A673 (cell line): ENCODE results near the gene CDK12.

Source experiments
- EZH2 ChIP-seq: fragments of 200-600 bp; sonication (generic); IDR thresholded peaks from 2 replicates; pipeline ENCODE4 v1.6.1; 2017; ENCODE audit warnings: borderline replicate concordance, low read depth, mild to moderate bottlenecking, mixed read lengths, antibody characterized with exemption, low read length; ENCODE audit not compliant: poor library complexity, severe bottlenecking
- TF ChIP-seq, protein P1 (sequence below): fragments of 300-800, 200-600 bp; sonication (generic); conservative IDR thresholded peaks from 2 replicates; pipeline ENCODE4 v1.5.1; 2017; ENCODE audit warnings: low read depth, mild to moderate bottlenecking, antibody characterized with exemption, low read length, moderate library complexity, mixed read lengths

DNA sequence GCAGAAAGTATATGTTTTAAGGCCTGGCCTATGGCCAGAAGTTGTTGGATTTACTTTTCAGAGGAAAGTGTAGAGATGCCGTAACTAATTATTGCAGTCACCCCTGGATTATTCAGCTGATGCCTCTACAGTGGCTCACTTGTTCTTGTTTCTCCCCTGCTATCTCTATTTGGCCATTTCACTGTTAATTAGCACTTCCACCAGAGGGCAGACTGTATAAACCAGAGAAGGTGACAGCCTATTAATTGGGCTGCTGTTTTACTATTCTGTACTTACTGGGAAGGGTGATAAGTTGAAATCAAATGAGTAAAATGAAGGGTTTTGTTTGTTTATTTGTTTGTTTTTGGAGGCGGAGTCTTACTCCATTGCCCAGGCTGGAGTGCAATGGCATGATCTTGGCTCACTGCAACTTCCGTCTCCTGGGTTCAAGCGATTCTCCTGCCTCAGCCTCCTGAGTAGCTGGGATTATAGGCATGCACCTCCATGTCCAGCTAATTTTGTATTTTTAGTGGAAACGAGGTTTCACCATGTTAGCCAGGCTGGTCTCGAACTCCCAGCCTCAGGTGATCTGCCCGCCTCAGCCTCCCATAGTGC is 66.0 kb downstream of the CDK12 start:
- TF ChIP-seq, protein P1, sequence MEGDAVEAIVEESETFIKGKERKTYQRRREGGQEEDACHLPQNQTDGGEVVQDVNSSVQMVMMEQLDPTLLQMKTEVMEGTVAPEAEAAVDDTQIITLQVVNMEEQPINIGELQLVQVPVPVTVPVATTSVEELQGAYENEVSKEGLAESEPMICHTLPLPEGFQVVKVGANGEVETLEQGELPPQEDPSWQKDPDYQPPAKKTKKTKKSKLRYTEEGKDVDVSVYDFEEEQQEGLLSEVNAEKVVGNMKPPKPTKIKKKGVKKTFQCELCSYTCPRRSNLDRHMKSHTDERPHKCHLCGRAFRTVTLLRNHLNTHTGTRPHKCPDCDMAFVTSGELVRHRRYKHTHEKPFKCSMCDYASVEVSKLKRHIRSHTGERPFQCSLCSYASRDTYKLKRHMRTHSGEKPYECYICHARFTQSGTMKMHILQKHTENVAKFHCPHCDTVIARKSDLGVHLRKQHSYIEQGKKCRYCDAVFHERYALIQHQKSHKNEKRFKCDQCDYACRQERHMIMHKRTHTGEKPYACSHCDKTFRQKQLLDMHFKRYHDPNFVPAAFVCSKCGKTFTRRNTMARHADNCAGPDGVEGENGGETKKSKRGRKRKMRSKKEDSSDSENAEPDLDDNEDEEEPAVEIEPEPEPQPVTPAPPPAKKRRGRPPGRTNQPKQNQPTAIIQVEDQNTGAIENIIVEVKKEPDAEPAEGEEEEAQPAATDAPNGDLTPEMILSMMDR, result peak; percentile 47
- TF ChIP-seq EZH2, result no peak
